BLaER1 treated with 17β-estradiol and CSF1 and Interleukin-3, amounts not matched to agents 10 nM and 100 nM (cell line): Measurements from ENCODE around the gene ARFGEF2.
A peak's percentile ranks its signal among the peaks of the same experiment; 100 is the strongest.

Experiments
- H3K27ac ChIP-seq, 11 experiments: shearing (Covaris generic); formaldehyde crosslinking; 2 replicates each; pipeline ENCODE4 v1.8.1; 2022
- H3K27me3 ChIP-seq, 11 experiments: shearing (Covaris generic); formaldehyde crosslinking; 2 replicates each; pipeline ENCODE4 v1.8.1; 2022
- H3K36me3 ChIP-seq, 11 experiments: shearing (Covaris generic); formaldehyde crosslinking; 2 replicates each; pipeline ENCODE4 v1.8.1; 2022
- H3K4me1 ChIP-seq, 10 experiments: shearing (Covaris generic); formaldehyde crosslinking; 2 replicates each; pipeline ENCODE4 v1.8.1; 2022
- H3K4me2 ChIP-seq, 11 experiments: shearing (Covaris generic); formaldehyde crosslinking; 2 replicates each; pipeline ENCODE4 v1.8.1; 2022
- H3K4me3 ChIP-seq, 10 experiments: shearing (Covaris generic); formaldehyde crosslinking; 2 replicates each; pipeline ENCODE4 v1.8.1; 2022
- H3K9ac ChIP-seq, 11 experiments: shearing (Covaris generic); formaldehyde crosslinking; 2 replicates each; pipeline ENCODE4 v1.8.1; 2022
- H3K9me3 ChIP-seq, 11 experiments: shearing (Covaris generic); formaldehyde crosslinking; replicated peaks in 1 of 11; 2 replicates each; pipeline ENCODE4 v1.8.1; 2022
- H4K20me1 ChIP-seq, 11 experiments: shearing (Covaris generic); formaldehyde crosslinking; 2 replicates each; pipeline ENCODE4 v1.8.1; 2022
- Cebpa-rat ChIP-seq, 11 experiments: shearing (Covaris generic); IDR thresholded peaks; 2 replicates each; pipeline ENCODE4 v1.8.1; 2022

Gene ARFGEF2

DNA sequence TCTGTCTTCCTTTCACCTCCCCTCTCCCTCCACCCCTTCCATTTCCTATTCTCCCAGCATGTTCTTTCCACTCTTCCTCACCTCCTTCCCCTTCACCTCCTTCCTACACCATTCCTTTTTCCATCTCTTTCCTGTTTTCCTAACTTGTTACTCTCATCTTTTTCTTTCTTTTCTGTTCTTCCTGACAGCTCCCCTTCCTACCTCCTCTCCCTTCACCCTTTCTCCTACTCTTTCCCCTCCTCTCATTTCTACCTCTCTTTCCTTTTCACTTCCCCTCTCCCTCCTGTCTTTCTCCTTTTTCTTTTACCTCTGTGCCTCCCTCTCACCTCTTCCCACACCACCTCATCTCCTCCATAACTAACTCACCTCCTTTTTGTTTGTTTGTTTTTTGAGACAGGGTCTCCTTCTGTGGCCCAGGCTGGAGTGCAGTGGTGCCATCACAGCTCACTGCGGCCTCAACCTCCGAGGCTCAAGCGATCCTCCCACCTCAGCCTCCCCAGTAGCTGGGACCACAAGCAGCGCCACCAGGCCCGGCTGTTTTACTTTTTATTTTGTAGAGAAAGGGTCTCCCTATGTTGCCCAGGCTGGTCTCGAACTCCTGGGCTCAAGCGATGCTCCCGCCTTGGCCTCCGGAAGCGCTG is 864 bp upstream of the ARFGEF2 start:
- TF ChIP-seq Cebpa-rat (IDR thresholded peaks at IDR 0.05) = no peak
- Histone ChIP-seq H3K9ac (peak overlapping the region; percentile 95 to 99 (median 98)), H3K9me3 (no peaks in the 10 kb centered on the region), H3K36me3 (no peaks in the 10 kb centered on the region), H3K4me2 (peak overlapping the region; percentile 74 to 98 (median 94)), H3K4me1 (peaks cover 45 to 51% (median 47%) of the 10 kb centered on the region in 10 experiments), H4K20me1 (peaks cover 11 to 34% (median 29%) of the 10 kb centered on the region in 11 experiments; a peak in 18 of 22 replicates), H3K27me3 (no peaks in the 10 kb centered on the region), H3K27ac (peak overlapping the region; percentile 93 to 99 (median 97)), H3K4me3 (peak overlapping the region; percentile 77 to 97 (median 91))

DNA sequence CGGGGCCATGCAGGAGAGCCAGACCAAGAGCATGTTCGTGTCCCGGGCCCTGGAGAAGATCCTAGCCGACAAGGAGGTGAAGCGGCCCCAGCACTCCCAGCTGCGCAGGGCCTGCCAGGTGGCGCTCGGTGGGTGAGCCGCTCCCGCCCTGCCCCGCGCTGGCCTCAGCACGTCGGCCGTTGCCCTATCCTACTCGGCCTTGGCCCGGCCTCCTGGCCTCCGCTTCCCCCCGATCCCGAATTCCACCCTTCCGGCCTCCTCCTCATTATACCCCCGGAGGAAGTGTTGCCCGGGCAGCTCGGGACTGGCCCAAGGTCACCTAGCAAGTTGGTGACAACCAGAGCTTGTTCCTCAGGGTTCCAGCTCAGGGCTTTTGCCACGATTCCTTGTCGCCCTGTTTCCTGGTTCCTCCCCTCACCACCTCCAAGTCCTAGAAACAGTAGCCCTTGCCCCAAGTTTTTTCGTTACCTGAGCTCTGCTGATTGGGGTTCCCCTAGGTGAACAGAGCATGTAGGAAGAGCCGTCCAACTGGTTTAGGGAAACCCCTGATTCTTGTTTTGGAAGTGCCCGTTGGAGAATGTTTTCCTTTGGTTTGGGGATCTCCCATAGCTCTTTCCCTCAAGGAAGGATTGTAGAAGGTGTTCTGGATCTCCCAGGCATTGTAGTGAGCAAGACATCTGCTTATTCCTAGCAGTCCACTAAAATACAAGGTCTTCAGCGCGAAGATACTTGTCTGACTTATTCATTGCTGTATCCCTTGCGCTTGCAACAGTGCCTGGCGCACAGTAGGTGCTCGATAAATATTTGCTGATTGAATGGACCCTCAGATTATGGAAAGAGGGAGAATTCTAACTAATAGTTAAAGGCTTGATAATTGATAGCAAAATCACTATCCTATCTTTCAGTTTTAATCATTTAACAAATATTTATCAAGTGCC is 641 bp downstream of the ARFGEF2 start:
- peak overlapping the region; percentile 77 to 97 (median 91) for H3K4me3 ChIP-seq
- no peak for TF ChIP-seq Cebpa-rat (IDR thresholded peaks at IDR 0.05)
- H3K36me3 ChIP-seq = peaks cover 0 to 9% (median 0%) of the 10 kb centered on the region in 11 experiments; a peak in 1 of 22 replicates
- H3K27me3 ChIP-seq = no peaks in the 10 kb centered on the region
- H3K4me1 ChIP-seq = peaks cover 48 to 63% (median 58%) of the 10 kb centered on the region in 10 experiments
- 0 out of 22 replicates have a peak, but pooled peaks cover 0 to under 1% (median 0%) of the 10 kb centered on the region in 11 experiments for H3K9me3 ChIP-seq
- peak overlapping the region; percentile 95 to 99 (median 98) for H3K9ac ChIP-seq
- peaks cover 18 to 49% (median 42%) of the 10 kb centered on the region in 11 experiments; a peak in 18 of 22 replicates for H4K20me1 ChIP-seq
- peak overlapping the region; percentile 82 to 99 (median 95) for H3K4me2 ChIP-seq
- peak overlapping the region; percentile 93 to 99 (median 97) for H3K27ac ChIP-seq

DNA sequence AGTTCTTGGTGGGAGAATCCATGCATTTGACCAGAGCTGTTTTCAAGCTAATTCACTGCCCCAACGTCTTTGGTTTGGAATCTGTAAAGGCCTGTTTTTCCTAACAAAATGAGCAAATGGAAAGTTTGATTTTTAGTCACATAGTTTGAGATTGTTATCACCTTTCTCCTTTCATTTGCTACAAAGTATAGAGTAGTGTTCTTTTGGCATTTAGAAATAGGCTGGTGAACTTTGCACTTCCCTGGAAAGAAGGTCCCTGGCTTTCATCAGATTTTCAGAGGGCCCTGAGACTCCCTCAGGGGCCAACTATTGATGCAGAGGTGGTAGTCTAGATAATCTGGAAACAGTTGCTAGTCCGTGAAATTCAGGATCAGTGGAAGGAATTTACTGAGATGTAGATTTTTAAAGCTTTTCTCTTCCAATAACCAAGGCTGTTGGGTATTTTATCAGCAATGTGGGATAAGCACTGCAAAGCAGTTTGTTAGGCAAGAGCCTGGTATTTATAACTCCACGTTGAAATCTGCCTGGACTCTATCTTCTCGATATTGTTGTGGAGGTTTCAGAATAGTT is 1.7 kb downstream of the ARFGEF2 start:
- peaks cover 0 to 4% (median 0%) of the 10 kb centered on the region in 11 experiments; a peak in 1 of 22 replicates for H3K9me3 ChIP-seq
- H3K4me3 ChIP-seq = peak overlapping the region in 9 of 10 experiments; percentile 77 to 97 (median 90); a peak in 14 of 20 replicates
- H4K20me1 ChIP-seq = peaks cover 18 to 59% (median 51%) of the 10 kb centered on the region in 11 experiments; a peak in 18 of 22 replicates
- peaks cover 0 to 17% (median 0%) of the 10 kb centered on the region in 11 experiments; a peak in 1 of 22 replicates for H3K36me3 ChIP-seq
- peaks cover 48 to 67% (median 58%) of the 10 kb centered on the region in 10 experiments for H3K4me1 ChIP-seq
- H3K4me2 ChIP-seq = peak overlapping the region; percentile 82 to 99 (median 95)
- no peaks in the 10 kb centered on the region for H3K27me3 ChIP-seq
- H3K27ac ChIP-seq = peak overlapping the region in 4 of 11 experiments; percentile 5 to 99 (median 97); a peak in 4 of 22 replicates
- TF ChIP-seq Cebpa-rat (IDR thresholded peaks at IDR 0.05) = no peak
- H3K9ac ChIP-seq = peak overlapping the region in 10 of 11 experiments; percentile 42 to 99 (median 98); a peak in 17 of 22 replicates

DNA sequence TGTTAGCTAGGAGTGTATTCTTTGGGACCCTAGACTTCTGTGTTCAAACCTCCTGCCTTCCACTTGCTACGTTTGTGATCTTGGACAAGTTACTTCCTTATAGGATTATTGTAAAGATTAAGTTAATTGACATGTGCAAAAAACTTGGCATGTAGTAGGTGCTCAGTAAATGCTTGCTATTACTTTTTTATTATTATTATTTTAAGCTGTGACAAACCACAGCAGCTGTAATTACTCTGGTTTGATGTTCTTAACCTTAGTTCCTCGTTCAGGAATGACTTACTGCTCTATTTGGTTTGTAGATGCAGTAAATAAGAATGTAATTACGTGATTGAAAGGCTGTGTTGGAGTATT is 3.2 kb downstream of the ARFGEF2 start:
- H4K20me1 ChIP-seq = peaks cover 25 to 72% (median 65%) of the 10 kb centered on the region in 11 experiments
- H3K27ac ChIP-seq = peak overlapping the region in 4 of 11 experiments; percentile 31 to 98 (median 46); a peak in 7 of 22 replicates
- H3K9ac ChIP-seq = peak overlapping the region in 5 of 11 experiments; percentile 4 to 36 (median 8); a peak in 4 of 22 replicates
- no peaks in the 10 kb centered on the region for H3K27me3 ChIP-seq
- peak overlapping the region; percentile 82 to 99 (median 95); a peak in 21 of 22 replicates for H3K4me2 ChIP-seq
- no peak for TF ChIP-seq Cebpa-rat (IDR thresholded peaks at IDR 0.05)
- H3K9me3 ChIP-seq = peaks cover 0 to 4% (median 0%) of the 10 kb centered on the region in 11 experiments; a peak in 1 of 22 replicates
- peaks cover 0 to 17% (median 3%) of the 10 kb centered on the region in 11 experiments; a peak in 3 of 22 replicates for H3K36me3 ChIP-seq
- H3K4me1 ChIP-seq = peaks cover 45 to 80% (median 55%) of the 10 kb centered on the region in 10 experiments
- H3K4me3 ChIP-seq = peak overlapping the region in 1 of 10 experiments; percentile 4; a peak in 1 of 20 replicates

DNA sequence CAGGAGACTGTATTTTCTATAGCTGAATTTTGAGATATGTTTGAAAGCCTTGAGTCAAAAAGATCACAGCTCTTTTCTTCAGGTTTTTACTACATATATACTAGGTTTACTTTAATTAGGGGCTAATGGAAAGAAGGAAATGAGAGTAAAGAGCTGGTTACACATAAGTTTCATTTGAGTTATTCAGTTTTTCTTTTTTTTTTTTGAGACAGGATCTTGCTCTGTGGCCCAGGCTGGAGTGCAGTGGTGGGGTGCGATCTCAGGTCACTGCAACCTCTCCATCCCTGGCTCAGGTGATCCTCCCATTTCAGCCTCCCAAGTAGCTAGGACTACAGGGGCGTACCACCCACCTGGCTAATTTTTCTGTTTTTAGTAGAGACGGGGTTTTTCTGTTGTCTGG is 4.8 kb downstream of the ARFGEF2 start:
- no peak for TF ChIP-seq Cebpa-rat (IDR thresholded peaks at IDR 0.05)
- peaks cover 40 to 87% (median 80%) of the 10 kb centered on the region in 11 experiments for H4K20me1 ChIP-seq
- no peak overlapping the region; a peak in 1 of 22 replicates for H3K9ac ChIP-seq
- H3K36me3 ChIP-seq = peaks cover 0 to 21% (median 3%) of the 10 kb centered on the region in 11 experiments; a peak in 6 of 22 replicates
- peak overlapping the region in 9 of 11 experiments; percentile 10 to 96 (median 35); a peak in 14 of 22 replicates for H3K4me2 ChIP-seq
- peak overlapping the region in 5 of 11 experiments; percentile 1 to 49 (median 18); a peak in 4 of 22 replicates for H3K27ac ChIP-seq
- H3K27me3 ChIP-seq = no peaks in the 10 kb centered on the region
- H3K4me1 ChIP-seq = peaks cover 31 to 80% (median 41%) of the 10 kb centered on the region in 10 experiments
- peaks cover 0 to 4% (median 0%) of the 10 kb centered on the region in 11 experiments; a peak in 1 of 22 replicates for H3K9me3 ChIP-seq
- no peak overlapping the region for H3K4me3 ChIP-seq

DNA sequence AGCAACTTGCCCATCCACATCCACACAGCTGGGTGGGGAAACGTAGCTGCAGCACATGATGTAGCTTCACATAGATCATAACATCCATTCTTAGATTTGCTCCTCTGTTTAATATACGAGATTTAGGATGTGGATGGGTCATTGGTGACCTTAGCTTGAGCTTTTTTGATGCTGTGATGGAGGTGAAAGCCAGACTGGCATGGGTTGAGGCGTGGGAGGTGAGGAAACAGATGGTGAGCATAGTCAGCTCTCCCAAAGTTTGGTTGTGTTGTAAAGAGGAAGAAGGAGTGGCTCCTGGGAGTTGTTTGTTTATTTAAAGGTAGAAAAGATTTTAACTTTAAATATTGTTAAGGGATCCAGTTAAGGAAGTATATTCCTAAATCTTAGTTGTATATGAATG is 5.3 kb downstream of the ARFGEF2 start:
- H3K36me3 ChIP-seq = peaks cover 0 to 27% (median 5%) of the 10 kb centered on the region in 11 experiments; a peak in 7 of 22 replicates
- H3K4me2 ChIP-seq = peak overlapping the region in 10 of 11 experiments; percentile 10 to 96 (median 33); a peak in 15 of 22 replicates
- no peaks in the 10 kb centered on the region for H3K27me3 ChIP-seq
- peaks cover 45 to 92% (median 86%) of the 10 kb centered on the region in 11 experiments for H4K20me1 ChIP-seq
- no peak overlapping the region for H3K4me3 ChIP-seq
- no peak for TF ChIP-seq Cebpa-rat (IDR thresholded peaks at IDR 0.05)
- H3K27ac ChIP-seq = peak overlapping the region in 6 of 11 experiments; percentile 2 to 49 (median 24); a peak in 6 of 22 replicates
- H3K9me3 ChIP-seq = peaks cover 0 to 4% (median 0%) of the 10 kb centered on the region in 11 experiments; a peak in 1 of 22 replicates
- H3K9ac ChIP-seq = no peak overlapping the region; a peak in 1 of 22 replicates
- peaks cover 31 to 81% (median 41%) of the 10 kb centered on the region in 10 experiments for H3K4me1 ChIP-seq

DNA sequence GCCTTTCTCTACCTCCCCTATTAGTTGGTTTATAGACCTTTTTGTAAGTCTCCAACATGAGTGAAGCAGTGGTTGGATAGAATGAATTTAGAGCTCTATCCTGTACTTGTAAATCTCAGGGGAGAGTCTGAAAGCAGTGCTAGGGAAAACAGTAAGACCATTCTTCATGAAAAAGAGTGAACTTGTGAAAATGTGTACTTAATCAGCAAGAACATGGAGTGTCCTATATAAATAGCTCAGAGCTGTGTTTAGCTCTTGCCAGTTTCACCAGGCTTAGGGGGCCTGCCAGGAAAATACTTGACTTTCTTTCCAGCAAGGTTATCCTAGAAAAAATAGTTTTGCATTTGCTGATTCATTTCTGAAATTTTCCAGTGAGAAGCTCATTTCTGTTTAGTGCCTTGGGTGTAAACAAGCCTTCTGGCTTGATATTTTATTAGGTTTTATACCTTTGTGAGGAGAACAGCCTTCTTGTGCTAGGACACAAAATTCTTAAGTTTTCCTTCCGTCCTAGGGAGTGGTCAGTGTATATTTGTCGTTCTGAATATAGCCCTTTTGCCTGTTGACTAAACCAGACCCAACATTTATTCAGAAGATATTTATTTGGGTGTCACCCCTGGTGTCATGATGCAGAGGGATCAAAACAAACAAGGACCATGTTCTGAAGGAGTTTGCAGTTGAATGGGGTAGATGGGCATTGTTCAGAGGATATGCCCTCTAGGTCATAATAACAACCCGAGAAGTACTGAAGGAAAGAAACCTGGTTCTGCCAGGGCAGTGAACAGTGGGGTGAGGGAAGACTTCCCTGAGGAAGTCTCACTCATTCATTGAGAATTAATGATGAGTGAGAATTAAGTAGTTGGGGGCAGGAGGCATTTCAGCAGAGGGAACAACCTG is 7.6 kb downstream of the ARFGEF2 start:
- Histone ChIP-seq H3K4me2 (peak overlapping the region in 1 of 11 experiments; percentile 17; a peak in 2 of 22 replicates), H3K9ac (no peak overlapping the region), H3K27ac (no peak overlapping the region), H3K4me3 (no peak overlapping the region), H3K27me3 (no peaks in the 10 kb centered on the region), H4K20me1 (peaks cover 68 to 99% (median 96%) of the 10 kb centered on the region in 11 experiments), H3K36me3 (peaks cover 0 to 48% (median 18%) of the 10 kb centered on the region in 11 experiments; a peak in 16 of 22 replicates), H3K9me3 (peaks cover 0 to 15% (median 6%) of the 10 kb centered on the region in 11 experiments; a peak in 12 of 22 replicates), H3K4me1 (peaks cover 10 to 74% (median 21%) of the 10 kb centered on the region in 10 experiments)
- no peak for TF ChIP-seq Cebpa-rat (IDR thresholded peaks at IDR 0.05)
